OCI-LY3 (cell line): Measurements from ENCODE around the gene CACNB1.

Experiments
- CTCF ChIP-seq: fragments of 200-600, 300-600 bp; sonication (generic); IDR thresholded peaks from 2 replicates; pipeline ENCODE4 v1.5.1; 2014; ENCODE audit warnings: antibody characterized with exemption, low read length, low read depth
- EZH2phosphoT487 ChIP-seq: fragments of 200-600 bp; shearing (Covaris generic); IDR thresholded peaks from 2 replicates; pipeline ENCODE4 v1.6.1; 2018; ENCODE audit warnings: antibody characterized with exemption, mixed run types, low read depth

GRCh38 chr17:39236450-39236927 lies 39.0 kb upstream of the CACNB1 start:
- TF ChIP-seq CTCF, result no peak
- TF ChIP-seq EZH2phosphoT487, result no peak
